Sigmoid colon (tissue), 4 donors: ENCODE measurements around the gene LAMC3.

ENCODE experiments used
- EP300 ChIP-seq, 4 donors: sonication (generic); formaldehyde crosslinking; IDR thresholded peaks; one replicate each; pipeline ENCODE4 v1.6.1; 2017; ENCODE audit warnings: antibody characterized with exemption in 4 of 4
- POLR2AphosphoS5 ChIP-seq, 4 donors: sonication (generic); formaldehyde crosslinking; IDR thresholded peaks; one replicate each; pipeline ENCODE4 v1.6.1; 2017; ENCODE audit warnings: antibody characterized with exemption in 4 of 4
- TF ChIP-seq, protein P1 (sequence below), 4 experiments: fragments of 450-650 bp in 3 of 4; fragments of 200-600 bp in 1 of 4; IDR thresholded peaks; one replicate each; pipeline ENCODE4 v1.5.1; 2016 to 2019; ENCODE audit warnings: antibody characterized with exemption in 4 of 4, mild to moderate bottlenecking in 3 of 4, moderate library complexity in 2 of 4

DNA sequence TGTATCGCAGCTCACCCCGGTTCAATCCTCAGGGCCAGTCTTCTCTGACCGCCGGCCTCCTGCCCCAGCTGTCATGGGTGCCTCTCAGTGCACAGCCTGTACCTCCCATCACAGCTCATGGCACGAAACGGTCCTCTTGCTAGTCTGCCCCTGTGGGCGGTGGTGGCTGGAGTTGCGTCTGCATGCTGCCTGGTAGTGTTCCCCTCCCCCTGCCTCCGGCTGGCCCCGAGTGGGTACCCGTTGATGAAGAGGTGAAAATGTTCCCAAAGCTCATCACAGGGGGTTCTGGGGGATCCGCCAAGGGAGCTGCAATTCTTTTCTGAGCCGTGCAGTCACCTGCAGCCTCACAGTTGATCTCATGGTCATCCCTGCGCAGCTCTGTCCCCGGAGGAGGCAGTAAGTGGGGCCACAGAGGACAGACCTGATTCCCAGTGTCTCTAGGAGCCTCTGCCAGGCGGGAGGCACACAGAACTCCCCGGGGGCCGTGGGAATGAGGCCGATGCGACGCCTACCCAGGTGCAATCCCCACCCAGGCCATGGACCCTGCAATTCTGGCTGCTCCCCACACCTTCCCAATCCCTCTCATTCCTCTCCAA, 35.2 kb upstream of the LAMC3 start:
- TF ChIP-seq, protein P1, sequence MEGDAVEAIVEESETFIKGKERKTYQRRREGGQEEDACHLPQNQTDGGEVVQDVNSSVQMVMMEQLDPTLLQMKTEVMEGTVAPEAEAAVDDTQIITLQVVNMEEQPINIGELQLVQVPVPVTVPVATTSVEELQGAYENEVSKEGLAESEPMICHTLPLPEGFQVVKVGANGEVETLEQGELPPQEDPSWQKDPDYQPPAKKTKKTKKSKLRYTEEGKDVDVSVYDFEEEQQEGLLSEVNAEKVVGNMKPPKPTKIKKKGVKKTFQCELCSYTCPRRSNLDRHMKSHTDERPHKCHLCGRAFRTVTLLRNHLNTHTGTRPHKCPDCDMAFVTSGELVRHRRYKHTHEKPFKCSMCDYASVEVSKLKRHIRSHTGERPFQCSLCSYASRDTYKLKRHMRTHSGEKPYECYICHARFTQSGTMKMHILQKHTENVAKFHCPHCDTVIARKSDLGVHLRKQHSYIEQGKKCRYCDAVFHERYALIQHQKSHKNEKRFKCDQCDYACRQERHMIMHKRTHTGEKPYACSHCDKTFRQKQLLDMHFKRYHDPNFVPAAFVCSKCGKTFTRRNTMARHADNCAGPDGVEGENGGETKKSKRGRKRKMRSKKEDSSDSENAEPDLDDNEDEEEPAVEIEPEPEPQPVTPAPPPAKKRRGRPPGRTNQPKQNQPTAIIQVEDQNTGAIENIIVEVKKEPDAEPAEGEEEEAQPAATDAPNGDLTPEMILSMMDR (IDR thresholded peaks at IDR 0.05) = no peak
- no peak for TF ChIP-seq POLR2AphosphoS5 (IDR thresholded peaks at IDR 0.05)
- no peak for TF ChIP-seq EP300 (IDR thresholded peaks at IDR 0.05)
